Measurements from ENCODE around the gene C1QTNF1. TPM values are rescaled to one million over a fixed set of nuclear protein-coding genes. Genes with fewer than 3 reads are reported as not detected.

C1QTNF1 gene
- total and polyA plus RNA-seq, 2 donors (not counting 1 experiment from before 2014, with no cell fraction given), result not detected

GRCh38 chr17:79006046-79006445 is 17.9 kb upstream of the C1QTNF1 start:
- Mint-ChIP-seq H3K9me3 (ENCODE audit: insufficient read depth) (no peaks in the 10 kb centered on the region), H3K4me3 (no peak overlapping the region), H3K27me3 (no peaks in the 10 kb centered on the region), H3K4me1 (peaks cover 53% of the 10 kb centered on the region), H3K27ac (no peak overlapping the region)
- H4K20me1 ChIP-seq (ENCODE audit: control insufficient read depth, insufficient read depth, low read length, poor library complexity, severe bottlenecking), result peaks cover 73% of the 10 kb centered on the region
- H3K27ac ChIP-seq (ENCODE audit: low read length in 2 of 2), result no peak overlapping the region
- ATAC-seq (ENCODE audit: low read depth) (no peak), DNase-seq (no peak)
- H3K27me3 ChIP-seq (replicated peaks in 1 of 4; ENCODE audit: control extremely low read depth in 1 of 4, control insufficient read depth in 3 of 4, insufficient read depth in 4 of 4, low read length in 3 of 4), result no peaks in the 10 kb centered on the region
- H3K4me1 ChIP-seq (ENCODE audit: control insufficient read depth in 2 of 2, insufficient read depth in 2 of 2, low read length in 2 of 2), result peaks cover 26 to 38% of the 10 kb centered on the region in 2 donors
- WGBS (ENCODE audit: insufficient coverage), result 89% methylated on average over 7 of the region's 8 CpGs
- intact Hi-C loops (cut with micrococcal nuclease), result no loop called here
- TF ChIP-seq EZH2 (IDR thresholded peaks at IDR 0.05; ENCODE audit: borderline replicate concordance, insufficient read depth, low read depth, low read length, poor library complexity, severe bottlenecking) (no peak), CTCF (IDR thresholded peaks at IDR 0.05) (no peak)
- H3K4me3 ChIP-seq (ENCODE audit: control extremely low read depth in 1 of 5, extremely low read depth in 1 of 5, insufficient read depth in 1 of 5, low read depth in 2 of 5, low read length in 4 of 5), result no peak overlapping the region
- POLR2A ChIA-PET, result no interaction called here
- H3K9me3 ChIP-seq (ENCODE audit: control extremely low read depth in 1 of 3, control insufficient read depth in 2 of 3, insufficient read depth in 1 of 3, low read length in 2 of 3), result no peaks in the 10 kb centered on the region
- H3K4me2 ChIP-seq (replicated peaks; ENCODE audit: low read depth, low read length, poor library complexity, severe bottlenecking), result no peak overlapping the region
- H3K9ac ChIP-seq (ENCODE audit: low read length), result no peak overlapping the region
- H2AFZ ChIP-seq (ENCODE audit: insufficient read depth, low read depth, low read length, poor library complexity, severe bottlenecking), result no peak overlapping the region
- peaks cover 90% of the 10 kb centered on the region for H3K79me2 ChIP-seq (ENCODE audit: control insufficient read depth, insufficient read depth, low read length)
- CTCF ChIA-PET, result interaction anchor here (1.2 kb wide), 1 partner anchor 8 kb away, joined by 3 read pairs; no protein-coding TSS in a partner anchor
- peaks cover 0 to 29% of the 10 kb centered on the region in 2 experiments for H3K36me3 ChIP-seq (replicated peaks in 1 of 2; ENCODE audit: control extremely low read depth in 1 of 2, control insufficient read depth in 1 of 2, extremely low read depth in 1 of 2, insufficient read depth in 2 of 2, low read length in 1 of 2)

GRCh38 chr17:79006794-79007503 is 17.0 kb upstream of the C1QTNF1 start:
- H3K4me2 ChIP-seq (replicated peaks; ENCODE audit: low read depth, low read length, poor library complexity, severe bottlenecking), result no peak overlapping the region
- no peaks in the 10 kb centered on the region for H3K9me3 Mint-ChIP-seq (ENCODE audit: insufficient read depth)
- H3K36me3 ChIP-seq (replicated peaks in 1 of 2; ENCODE audit: control extremely low read depth in 1 of 2, control insufficient read depth in 1 of 2, extremely low read depth in 1 of 2, insufficient read depth in 2 of 2, low read length in 1 of 2), result peaks cover 0 to 27% of the 10 kb centered on the region in 2 experiments
- no peak overlapping the region for H3K27ac Mint-ChIP-seq
- H3K27me3 Mint-ChIP-seq, result no peaks in the 10 kb centered on the region
- H4K20me1 ChIP-seq (ENCODE audit: control insufficient read depth, insufficient read depth, low read length, poor library complexity, severe bottlenecking), result peaks cover 64% of the 10 kb centered on the region
- no peak for TF ChIP-seq EZH2 (IDR thresholded peaks at IDR 0.05; ENCODE audit: borderline replicate concordance, insufficient read depth, low read depth, low read length, poor library complexity, severe bottlenecking)
- no peak for TF ChIP-seq CTCF (IDR thresholded peaks at IDR 0.05)
- no peaks in the 10 kb centered on the region for H3K9me3 ChIP-seq (ENCODE audit: control extremely low read depth in 1 of 3, control insufficient read depth in 2 of 3, insufficient read depth in 1 of 3, low read length in 2 of 3)
- no peak for ATAC-seq (ENCODE audit: low read depth)
- ChIA-PET POLR2A (no interaction called here), CTCF (interaction anchor here (1.2 kb wide), 1 partner anchor 9 kb away, joined by 3 read pairs; no protein-coding TSS in a partner anchor)
- DNase-seq, result no peak
- peaks cover 26 to 38% of the 10 kb centered on the region in 2 donors for H3K4me1 ChIP-seq (ENCODE audit: control insufficient read depth in 2 of 2, insufficient read depth in 2 of 2, low read length in 2 of 2)
- no peak overlapping the region for H3K27ac ChIP-seq (ENCODE audit: low read length in 2 of 2)
- H3K79me2 ChIP-seq (ENCODE audit: control insufficient read depth, insufficient read depth, low read length), result peaks cover 81% of the 10 kb centered on the region
- 94% methylated on average over 16 of the region's 19 CpGs for WGBS (ENCODE audit: insufficient coverage)
- no peak overlapping the region for H2AFZ ChIP-seq (ENCODE audit: insufficient read depth, low read depth, low read length, poor library complexity, severe bottlenecking)
- no peak overlapping the region for H3K4me3 ChIP-seq (ENCODE audit: control extremely low read depth in 1 of 5, extremely low read depth in 1 of 5, insufficient read depth in 1 of 5, low read depth in 2 of 5, low read length in 4 of 5)
- H3K27me3 ChIP-seq (replicated peaks in 1 of 4; ENCODE audit: control extremely low read depth in 1 of 4, control insufficient read depth in 3 of 4, insufficient read depth in 4 of 4, low read length in 3 of 4), result no peaks in the 10 kb centered on the region
- peaks cover 54% of the 10 kb centered on the region for H3K4me1 Mint-ChIP-seq
- H3K4me3 Mint-ChIP-seq, result peak overlapping the region; percentile 91
- intact Hi-C loops (cut with micrococcal nuclease), result no loop called here
- H3K9ac ChIP-seq (ENCODE audit: low read length), result no peak overlapping the region

Data from B cell (primary cell).